ENCODE data around the gene SFXN1. TPM values are rescaled to one million over a fixed set of nuclear protein-coding genes. Genes with fewer than 3 reads are reported as not detected.

SFXN1 gene
- total RNA-seq, 2 experiments from 2014 or later, result 133 to 138 TPM

- ATAC-seq (ENCODE audit: poor library complexity), result no peak
- H3K27me3 Mint-ChIP-seq, result peaks cover 6% of the 10 kb centered on the region
- intact Hi-C loops (cut with DNase I, micrococcal nuclease), result no loop called here
- H3K36me3 Mint-ChIP-seq (ENCODE audit: low read depth), result no peaks in the 10 kb centered on the region
- H3K36me3 ChIP-seq (ENCODE audit: insufficient read depth, low read length), result no peaks in the 10 kb centered on the region
- H3K27ac ChIP-seq (ENCODE audit: low read depth in 1 of 2, low read length in 2 of 2), result no peak overlapping the region
- H3K4me1 Mint-ChIP-seq (ENCODE audit: low read depth), result peaks cover 6% of the 10 kb centered on the region
- peaks cover 7% of the 10 kb centered on the region for H3K4me1 ChIP-seq (ENCODE audit: insufficient read depth, low read length)
- no peaks in the 10 kb centered on the region for H3K9me3 Mint-ChIP-seq
- no peak overlapping the region for H3K4me3 Mint-ChIP-seq
- no peaks in the 10 kb centered on the region for H3K9me3 ChIP-seq (ENCODE audit: control insufficient read depth in 1 of 2, insufficient read depth in 1 of 2, low read length in 2 of 2)
- DNase-seq, result no peak
- ChIA-PET CTCF (no interaction called here), POLR2A (no interaction called here)
- H3K27ac Mint-ChIP-seq, result no peak overlapping the region
- no peak overlapping the region for H3K4me3 ChIP-seq (ENCODE audit: low read length)
- TF ChIP-seq, protein P1, sequence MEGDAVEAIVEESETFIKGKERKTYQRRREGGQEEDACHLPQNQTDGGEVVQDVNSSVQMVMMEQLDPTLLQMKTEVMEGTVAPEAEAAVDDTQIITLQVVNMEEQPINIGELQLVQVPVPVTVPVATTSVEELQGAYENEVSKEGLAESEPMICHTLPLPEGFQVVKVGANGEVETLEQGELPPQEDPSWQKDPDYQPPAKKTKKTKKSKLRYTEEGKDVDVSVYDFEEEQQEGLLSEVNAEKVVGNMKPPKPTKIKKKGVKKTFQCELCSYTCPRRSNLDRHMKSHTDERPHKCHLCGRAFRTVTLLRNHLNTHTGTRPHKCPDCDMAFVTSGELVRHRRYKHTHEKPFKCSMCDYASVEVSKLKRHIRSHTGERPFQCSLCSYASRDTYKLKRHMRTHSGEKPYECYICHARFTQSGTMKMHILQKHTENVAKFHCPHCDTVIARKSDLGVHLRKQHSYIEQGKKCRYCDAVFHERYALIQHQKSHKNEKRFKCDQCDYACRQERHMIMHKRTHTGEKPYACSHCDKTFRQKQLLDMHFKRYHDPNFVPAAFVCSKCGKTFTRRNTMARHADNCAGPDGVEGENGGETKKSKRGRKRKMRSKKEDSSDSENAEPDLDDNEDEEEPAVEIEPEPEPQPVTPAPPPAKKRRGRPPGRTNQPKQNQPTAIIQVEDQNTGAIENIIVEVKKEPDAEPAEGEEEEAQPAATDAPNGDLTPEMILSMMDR (IDR thresholded peaks at IDR 0.05), result no peak
- H3K27me3 ChIP-seq (ENCODE audit: control insufficient read depth in 1 of 2, insufficient read depth in 2 of 2, low read length in 2 of 2), result no peaks in the 10 kb centered on the region
These were observed 9.5 kb upstream of the SFXN1 start for GRCh38 chr5:175468892-175469291.

DNA sequence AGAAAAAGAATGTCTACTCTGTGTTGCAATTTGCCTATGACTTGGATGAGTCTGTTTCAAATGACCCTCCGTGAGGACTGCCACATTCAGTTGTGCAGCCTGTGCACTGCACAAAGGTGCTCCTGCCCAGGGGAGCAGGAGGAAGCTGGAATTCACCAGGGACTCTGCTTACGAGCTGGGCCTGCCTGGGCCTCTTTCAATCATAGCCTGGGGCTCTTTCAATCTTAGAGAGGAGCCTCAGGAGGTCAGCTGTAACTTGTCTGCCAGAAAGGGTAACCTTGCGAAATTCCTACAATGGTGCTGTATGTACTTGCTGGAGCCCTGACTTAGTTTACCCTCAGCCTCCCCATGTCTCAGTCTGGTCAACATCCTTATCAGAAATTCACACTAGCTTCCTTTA lies 8.4 kb upstream of the SFXN1 start:
- ATAC-seq (ENCODE audit: poor library complexity), result no peak
- ChIA-PET POLR2A (no interaction called here), CTCF (no interaction called here)
- no peaks in the 10 kb centered on the region for H3K9me3 ChIP-seq (ENCODE audit: control insufficient read depth in 1 of 2, insufficient read depth in 1 of 2, low read length in 2 of 2)
- H3K36me3 Mint-ChIP-seq (ENCODE audit: low read depth), result no peaks in the 10 kb centered on the region
- no peak overlapping the region for H3K27ac ChIP-seq (ENCODE audit: low read depth in 1 of 2, low read length in 2 of 2)
- H3K27me3 ChIP-seq (ENCODE audit: control insufficient read depth in 1 of 2, insufficient read depth in 2 of 2, low read length in 2 of 2), result no peaks in the 10 kb centered on the region
- no peak overlapping the region for H3K4me3 ChIP-seq (ENCODE audit: low read length)
- no peaks in the 10 kb centered on the region for H3K9me3 Mint-ChIP-seq
- H3K4me1 Mint-ChIP-seq (ENCODE audit: low read depth), result peaks cover under 1% of the 10 kb centered on the region
- H3K27me3 Mint-ChIP-seq, result peaks cover 13% of the 10 kb centered on the region
- TF ChIP-seq, protein P1 (IDR thresholded peaks at IDR 0.05), result no peak
- intact Hi-C loops (cut with DNase I, micrococcal nuclease), result no loop called here
- no peak overlapping the region for H3K27ac Mint-ChIP-seq
- H3K4me3 Mint-ChIP-seq, result no peak overlapping the region
- H3K4me1 ChIP-seq (ENCODE audit: insufficient read depth, low read length), result peaks cover 1% of the 10 kb centered on the region
- H3K36me3 ChIP-seq (ENCODE audit: insufficient read depth, low read length), result no peaks in the 10 kb centered on the region
- no peak for DNase-seq

DNA sequence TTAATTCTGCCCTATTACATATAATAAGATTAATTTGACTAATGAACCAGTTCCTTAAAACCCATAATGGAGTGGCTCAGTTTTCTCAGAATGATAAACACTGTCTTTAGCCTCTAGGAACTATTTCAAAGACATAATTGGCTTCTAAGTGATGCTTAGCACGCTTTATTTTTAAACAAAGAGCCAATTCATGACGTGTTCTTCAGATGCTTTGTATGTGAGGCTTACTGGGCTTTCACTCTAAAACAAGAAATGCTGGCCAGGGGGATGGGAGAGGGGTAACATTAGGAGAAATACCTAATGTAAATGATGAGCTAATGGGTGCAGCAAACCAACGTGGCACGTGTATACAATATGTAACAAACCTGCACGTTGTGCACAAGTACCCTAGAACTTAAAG lies 7.6 kb upstream of the SFXN1 start:
- POLR2A ChIA-PET, result no interaction called here
- H3K36me3 ChIP-seq (ENCODE audit: insufficient read depth, low read length), result no peaks in the 10 kb centered on the region
- peaks cover 13% of the 10 kb centered on the region for H3K27me3 Mint-ChIP-seq
- H3K4me1 Mint-ChIP-seq (ENCODE audit: low read depth), result no peaks in the 10 kb centered on the region
- intact Hi-C loops (cut with DNase I, micrococcal nuclease), result no loop called here
- no peaks in the 10 kb centered on the region for H3K27me3 ChIP-seq (ENCODE audit: control insufficient read depth in 1 of 2, insufficient read depth in 2 of 2, low read length in 2 of 2)
- CTCF ChIA-PET, result no interaction called here
- no peak overlapping the region for H3K27ac ChIP-seq (ENCODE audit: low read depth in 1 of 2, low read length in 2 of 2)
- no peak overlapping the region for H3K27ac Mint-ChIP-seq
- H3K4me1 ChIP-seq (ENCODE audit: insufficient read depth, low read length), result no peaks in the 10 kb centered on the region
- no peak overlapping the region for H3K4me3 Mint-ChIP-seq
- no peak overlapping the region for H3K4me3 ChIP-seq (ENCODE audit: low read length)
- H3K9me3 ChIP-seq (ENCODE audit: control insufficient read depth in 1 of 2, insufficient read depth in 1 of 2, low read length in 2 of 2), result no peaks in the 10 kb centered on the region
- TF ChIP-seq, protein P1 (IDR thresholded peaks at IDR 0.05), result no peak
- H3K36me3 Mint-ChIP-seq (ENCODE audit: low read depth), result no peaks in the 10 kb centered on the region
- ATAC-seq (ENCODE audit: poor library complexity) (no peak), DNase-seq (no peak)
- no peaks in the 10 kb centered on the region for H3K9me3 Mint-ChIP-seq

Data from CD4-positive, alpha-beta T cell (primary cell).